Epidermal melanocyte (primary cell): ENCODE measurements around the gene TDRD15.
"Not testable (repeated sequence)": the region's sequence is repeated elsewhere in the genome, so short reads cannot be mapped to it uniquely, and the experiment has no call there.

Experiments used
- DNase-seq: peaks from one replicate; pipeline ENCODE4 v3.0.0; 2011; ENCODE audit warnings: low spot score; ENCODE audit not compliant: insufficient read length

The TDRD15 gene

GRCh38 chr2:21146638-21147037 is 22.9 kb downstream of the TDRD15 start:
- DNase-seq, result no peak

GRCh38 chr2:21148718-21149117 is 24.9 kb downstream of the TDRD15 start:
- DNase-seq, result no peak

- DNase-seq, result not testable (repeated sequence)
Measured at GRCh38 chr2:21151234-21151633, 27.5 kb downstream of the TDRD15 start.

GRCh38 chr2:21155365-21156136 is 31.8 kb downstream of the TDRD15 start:
- DNase-seq, result no peak

GRCh38 chr2:21161122-21161521 is 37.4 kb downstream of the TDRD15 start:
- DNase-seq, result no peak

- no peak for DNase-seq
Measured at GRCh38 chr2:21161832-21162614, 38.3 kb downstream of the TDRD15 start.

- DNase-seq, result no peak
Measured at GRCh38 chr2:21162615-21162878, 38.8 kb downstream of the TDRD15 start.

- DNase-seq, result no peak
Measured at GRCh38 chr2:21163213-21163612, 39.4 kb downstream of the TDRD15 start.

- DNase-seq, result no peak
Measured at GRCh38 chr2:21165350-21165749, 41.6 kb downstream of the TDRD15 start.

- no peak for DNase-seq
Measured at GRCh38 chr2:21175895-21176646, 52.3 kb downstream of the TDRD15 start.

GRCh38 chr2:21181957-21182356 is 58.2 kb downstream of the TDRD15 start:
- DNase-seq, result no peak

GRCh38 chr2:21183306-21183705 is 59.5 kb downstream of the TDRD15 start:
- DNase-seq, result no peak

GRCh38 chr2:21183726-21184125 is 60.0 kb downstream of the TDRD15 start:
- DNase-seq, result no peak

- DNase-seq, result no peak
Measured at GRCh38 chr2:21191535-21191934, 67.8 kb downstream of the TDRD15 start.
